ENCODE results near the gene MIPOL1. TPM values are rescaled to one million over a fixed set of nuclear protein-coding genes. Genes with fewer than 3 reads are reported as not detected.

MIPOL1 gene
- total and polyA plus RNA-seq, 2 of the 13 experiments (the other 11 are each of a cell fraction or from before 2014, with no cell fraction given) = 8.6 to 34.2 TPM

DNA sequence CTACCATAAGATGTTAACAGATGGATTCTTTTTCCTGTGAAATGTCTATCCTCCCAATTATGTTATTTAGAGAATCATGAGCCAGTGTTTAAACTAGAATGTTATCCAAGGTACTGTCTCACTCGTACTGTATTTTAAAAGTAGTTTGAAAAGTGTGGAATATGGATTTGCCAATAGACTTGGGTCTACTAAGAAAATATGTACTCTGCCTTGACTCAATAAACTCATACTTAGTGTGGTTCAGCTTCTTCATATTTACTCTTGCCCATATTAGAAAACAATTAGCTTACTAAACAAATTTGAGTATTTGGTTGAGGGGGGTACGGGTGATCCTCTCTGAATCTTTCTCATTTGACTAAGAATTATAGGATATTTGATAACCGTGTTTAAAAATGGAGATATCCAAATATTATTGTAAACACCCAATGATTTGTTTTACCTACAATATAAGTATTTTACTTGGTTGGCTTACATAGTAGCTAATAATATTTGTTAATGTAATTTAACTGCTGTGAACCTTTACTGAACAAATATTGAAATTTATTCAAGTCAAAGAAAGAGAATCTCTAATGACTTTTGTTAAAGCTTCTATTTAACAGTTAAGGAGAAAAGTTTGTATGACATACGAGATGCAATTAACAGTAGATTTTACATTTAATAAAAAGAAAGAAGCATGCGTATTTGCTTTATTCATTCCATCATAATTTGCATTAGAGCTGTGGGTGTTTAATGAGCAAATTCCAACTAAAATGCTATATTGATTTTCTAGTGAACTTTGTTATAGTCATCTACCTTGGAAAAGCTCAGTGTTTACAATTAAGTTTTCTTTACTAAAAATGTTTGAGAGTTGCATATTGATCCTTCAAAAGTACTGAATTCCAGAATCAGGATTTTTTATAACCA, 81.2 kb downstream of the MIPOL1 start (continued):
- TF ChIP-seq NFIC (IDR thresholded peaks at IDR 0.05; ENCODE audit: low read length) = peak; percentile 85
- TF ChIP-seq, protein P1, sequence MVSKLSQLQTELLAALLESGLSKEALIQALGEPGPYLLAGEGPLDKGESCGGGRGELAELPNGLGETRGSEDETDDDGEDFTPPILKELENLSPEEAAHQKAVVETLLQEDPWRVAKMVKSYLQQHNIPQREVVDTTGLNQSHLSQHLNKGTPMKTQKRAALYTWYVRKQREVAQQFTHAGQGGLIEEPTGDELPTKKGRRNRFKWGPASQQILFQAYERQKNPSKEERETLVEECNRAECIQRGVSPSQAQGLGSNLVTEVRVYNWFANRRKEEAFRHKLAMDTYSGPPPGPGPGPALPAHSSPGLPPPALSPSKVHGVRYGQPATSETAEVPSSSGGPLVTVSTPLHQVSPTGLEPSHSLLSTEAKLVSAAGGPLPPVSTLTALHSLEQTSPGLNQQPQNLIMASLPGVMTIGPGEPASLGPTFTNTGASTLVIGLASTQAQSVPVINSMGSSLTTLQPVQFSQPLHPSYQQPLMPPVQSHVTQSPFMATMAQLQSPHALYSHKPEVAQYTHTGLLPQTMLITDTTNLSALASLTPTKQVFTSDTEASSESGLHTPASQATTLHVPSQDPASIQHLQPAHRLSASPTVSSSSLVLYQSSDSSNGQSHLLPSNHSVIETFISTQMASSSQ (IDR thresholded peaks at IDR 0.05; ENCODE audit: low read depth) = peak; percentile 41; the same call in 1 of the 2 replicates
- TF ChIP-seq, protein P1 (CRISPR knock-in tag; IDR thresholded peaks at IDR 0.05; ENCODE audit: borderline replicate concordance) = no peak
- no peak for TF ChIP-seq LCORL (IDR thresholded peaks at IDR 0.05)
- no peak for TF ChIP-seq LCORL (CRISPR knock-in tag; IDR thresholded peaks at IDR 0.05)
- peak; percentile 30; the same call in 1 of the 2 replicates for TF ChIP-seq TCF7 (IDR thresholded peaks at IDR 0.05; ENCODE audit: low read depth)
- no peak for TF ChIP-seq ZNF652 (CRISPR knock-in tag; IDR thresholded peaks at IDR 0.05; ENCODE audit: borderline replicate concordance, low read depth)
- TF ChIP-seq ISL2 (CRISPR knock-in tag; IDR thresholded peaks at IDR 0.05) = peak; percentile 57; the same call in 1 of the 2 replicates
- no peak for TF ChIP-seq MEIS2 (CRISPR knock-in tag; IDR thresholded peaks at IDR 0.05)
- no peak for TF ChIP-seq CREB1 (IDR thresholded peaks at IDR 0.05)
- TF ChIP-seq CREB1 (CRISPR knock-in tag; IDR thresholded peaks at IDR 0.05) = peak; percentile 41; the same call in 1 of the 2 replicates
- TF ChIP-seq FOXP4 (CRISPR knock-in tag; IDR thresholded peaks at IDR 0.05) = peak; percentile 47; the same call in 1 of the 2 replicates
- no peak for TF ChIP-seq POLR2AphosphoS2 (IDR thresholded peaks at IDR 0.05; ENCODE audit: low read depth, low read length)
- peak; percentile 70 for TF ChIP-seq ZFP36 (IDR thresholded peaks at IDR 0.05; ENCODE audit: borderline replicate concordance, low read depth, low read length, partially characterized antibody)
- TF ChIP-seq HHEX (CRISPR knock-in tag; IDR thresholded peaks at IDR 0.05) = peak; percentile 94
- no peak for TF ChIP-seq ASH2L (IDR thresholded peaks at IDR 0.05; ENCODE audit: insufficient read length, low read depth, low read length)
- no peak for TF ChIP-seq ZBTB26 (CRISPR knock-in tag; IDR thresholded peaks at IDR 0.05; ENCODE audit: borderline replicate concordance)
